BE2C (cell line): ENCODE data around the gene GPR39. TPM values are rescaled to one million over a fixed set of nuclear protein-coding genes. Genes with fewer than 3 reads are reported as not detected.

Experiments
- DNase-seq: peaks from one replicate; pipeline ENCODE4 v3.0.0-alpha.2; 2020
- H3K27me3 ChIP-seq: fragments of 250-450 bp; sonication (Bioruptor Pico); 2 replicates; pipeline ENCODE4 v1.5.1; 2020; ENCODE audit warnings: mild to moderate bottlenecking
- H3K36me3 ChIP-seq: fragments of 250-450 bp; sonication (Bioruptor Pico); 2 replicates; pipeline ENCODE4 v1.5.1; 2020; ENCODE audit warnings: mild to moderate bottlenecking
- H3K4me1 ChIP-seq: fragments of 250-450 bp; sonication (Bioruptor Pico); 2 replicates; pipeline ENCODE4 v1.5.1; 2020
- H3K4me3 ChIP-seq: 2 replicates; pipeline ENCODE4 v1.5.1; 2011; ENCODE audit warnings: low read depth, low read length
- H3K9me3 ChIP-seq: fragments of 250-450 bp; sonication (Bioruptor Pico); 2 replicates; pipeline ENCODE4 v1.5.1; 2020
- CTCF ChIP-seq: IDR thresholded peaks from 2 replicates; pipeline ENCODE4 v1.5.1; 2012; ENCODE audit warnings: mild to moderate bottlenecking, low read depth, low read length
- polyA plus RNA-seq: library from polyadenylated mRNA; unstranded; fragments of >200 nt; gene quantifications from one replicate; pipeline ENCODE4 v1.2.1, GENCODE V29; 2012; ENCODE audit warnings: low read depth, missing spikeins; ENCODE audit not compliant: insufficient read length, insufficient read depth

GPR39 gene
- polyA plus RNA-seq, result not detected

- Histone ChIP-seq H3K4me1 (no peaks in the 10 kb centered on the region), H3K36me3 (no peaks in the 10 kb centered on the region), H3K27me3 (no peaks in the 10 kb centered on the region), H3K9me3 (no peaks in the 10 kb centered on the region), H3K4me3 (peak within 1 kb of the TSS; percentile 38)
- DNase-seq, result no peak
- TF ChIP-seq CTCF, result no peak
These were observed at the start of gene GPR39 for GRCh38 chr2:132416723-132417395. TSS of gene GPR39 (plus strand) at chr2:132416805.

- Histone ChIP-seq H3K4me1 (no peaks in the 10 kb centered on the region), H3K9me3 (no peaks in the 10 kb centered on the region), H3K4me3 (no peak overlapping the region), H3K36me3 (no peaks in the 10 kb centered on the region), H3K27me3 (no peaks in the 10 kb centered on the region)
- no peak for DNase-seq
- no peak for TF ChIP-seq CTCF
These were observed 48.4 kb upstream of the GPR39 start for GRCh38 chr2:132368191-132368590.

GRCh38 chr2:132372276-132372675, 44.3 kb upstream of the GPR39 start:
- H3K36me3 ChIP-seq, result no peaks in the 10 kb centered on the region
- no peaks in the 10 kb centered on the region for H3K9me3 ChIP-seq
- no peak for DNase-seq
- no peaks in the 10 kb centered on the region for H3K4me1 ChIP-seq
- TF ChIP-seq CTCF, result no peak
- no peaks in the 10 kb centered on the region for H3K27me3 ChIP-seq
- H3K4me3 ChIP-seq, result no peak overlapping the region

- no peaks in the 10 kb centered on the region for H3K27me3 ChIP-seq
- TF ChIP-seq CTCF, result no peak
- no peak overlapping the region for H3K4me3 ChIP-seq
- H3K4me1 ChIP-seq, result no peaks in the 10 kb centered on the region
- no peaks in the 10 kb centered on the region for H3K36me3 ChIP-seq
- DNase-seq, result no peak
- H3K9me3 ChIP-seq, result no peaks in the 10 kb centered on the region
These were observed 43.0 kb upstream of the GPR39 start for GRCh38 chr2:132373391-132374135.

- TF ChIP-seq CTCF, result no peak
- no peaks in the 10 kb centered on the region for H3K27me3 ChIP-seq
- no peak for DNase-seq
These were observed 42.5 kb upstream of the GPR39 start for GRCh38 chr2:132374151-132374550.

GRCh38 chr2:132374551-132374950, 42.1 kb upstream of the GPR39 start:
- Histone ChIP-seq H3K27me3 (no peaks in the 10 kb centered on the region), H3K36me3 (no peaks in the 10 kb centered on the region), H3K4me1 (no peaks in the 10 kb centered on the region), H3K4me3 (no peak overlapping the region), H3K9me3 (no peaks in the 10 kb centered on the region)
- TF ChIP-seq CTCF, result no peak
- DNase-seq, result no peak

More at GRCh38 chr2:132374151-132374550, 42.5 kb upstream of the GPR39 start:
- Histone ChIP-seq H3K4me1 (no peaks in the 10 kb centered on the region), H3K9me3 (no peaks in the 10 kb centered on the region), H3K36me3 (no peaks in the 10 kb centered on the region), H3K4me3 (no peak overlapping the region)
